CD4-positive, alpha-beta memory T cell (primary cell): ENCODE measurements around the gene EPHA1. TPM values are rescaled to one million over a fixed set of nuclear protein-coding genes. Genes with fewer than 3 reads are reported as not detected.

Experiments
- CTCF ChIA-PET: fragments of 350-600 bp; sonication (Branson Sonifier 250); formaldehyde crosslinking; loops from one replicate; lab custom pipeline; 2021; ENCODE audit warnings: inconsistent platforms; ENCODE audit not compliant: partially characterized antibody; lab: Charles Lee
- POLR2A ChIA-PET: fragments of 350-600 bp; sonication (Branson Sonifier 250); formaldehyde crosslinking; loops from one replicate; lab custom pipeline; 2021; ENCODE audit not compliant: partially characterized antibody; lab: Charles Lee
- DNase-seq, 5 donors: peaks; one replicate each; pipeline versions ENCODE4 v3.0.0 to v3.0.0-alpha.2; 2020 to 2022; ENCODE audit warnings: mixed read lengths in 1 of 5
- H3K27ac ChIP-seq: one replicate; pipeline ENCODE4 v1.7.0; 2013; ENCODE audit warnings: low read depth, low read length
- H3K27me3 ChIP-seq: 2 replicates; pipeline ENCODE4 v1.7.0; 2013; ENCODE audit warnings: mild to moderate bottlenecking, low read length, moderate library complexity; ENCODE audit not compliant: insufficient read depth
- H3K36me3 ChIP-seq: 2 replicates; pipeline ENCODE4 v1.7.0; 2013; ENCODE audit warnings: mild to moderate bottlenecking, low read length, moderate library complexity; ENCODE audit not compliant: insufficient read depth
- H3K4me1 ChIP-seq: 2 replicates; pipeline ENCODE4 v1.7.0; 2013; ENCODE audit warnings: mild to moderate bottlenecking, low read length, moderate library complexity; ENCODE audit not compliant: insufficient read depth
- H3K4me3 ChIP-seq, 2 donors: one replicate each; pipeline ENCODE4 v1.7.0; 2013; ENCODE audit warnings: low read length in 2 of 2, mild to moderate bottlenecking in 1 of 2
- H3K9me3 ChIP-seq, 2 donors: one replicate each; pipeline ENCODE4 v1.7.0; 2013; ENCODE audit warnings: low read length in 2 of 2, control low read depth in 1 of 2; ENCODE audit not compliant: control insufficient read depth in 1 of 2
- H3K27ac Mint-ChIP-seq, 7 donors: one replicate each; pipeline ENCODE4 v1.8.0; 2020 to 2021; ENCODE audit warnings: mixed read lengths in 7 of 7, mild to moderate bottlenecking in 6 of 7, inconsistent platforms in 3 of 7, moderate library complexity in 3 of 7
- H3K27me3 Mint-ChIP-seq, 2 donors: one replicate each; pipeline ENCODE4 v1.8.0; 2020 to 2021; ENCODE audit warnings: mixed read lengths in 2 of 2
- H3K36me3 Mint-ChIP-seq, 2 donors: one replicate each; pipeline ENCODE4 v1.8.0; 2020 to 2021; ENCODE audit warnings: mixed read lengths in 2 of 2, inconsistent platforms in 1 of 2, mild to moderate bottlenecking in 1 of 2
- H3K4me1 Mint-ChIP-seq, 4 donors: one replicate each; pipeline ENCODE4 v1.8.0; 2020 to 2021; ENCODE audit warnings: mixed read lengths in 4 of 4, mild to moderate bottlenecking in 1 of 4
- H3K4me3 Mint-ChIP-seq, 8 donors: one replicate each; pipeline ENCODE4 v1.8.0; 2020 to 2021; ENCODE audit warnings: mixed read lengths in 8 of 8, mild to moderate bottlenecking in 7 of 8, moderate library complexity in 6 of 8, inconsistent platforms in 3 of 8
- H3K9me3 Mint-ChIP-seq, 8 donors: one replicate each; pipeline ENCODE4 v1.8.0; 2020 to 2021; ENCODE audit warnings: mixed read lengths in 8 of 8, mild to moderate bottlenecking in 5 of 8, inconsistent platforms in 3 of 8, moderate library complexity in 1 of 8
- intact Hi-C: fragments of 100-400 bp; cut with micrococcal nuclease; formaldehyde crosslinking; loops from one replicate; pipeline ENCODE4 v1.15.1; 2023
- polyA plus RNA-seq, 2 donors: library from polyadenylated mRNA; unstranded; fragments of 300-500 nt; fragmentation: Illumina TruSeq; gene quantifications; one replicate each; pipeline ENCODE4 v1.2.3, GENCODE V29; 2021
- total RNA-seq, 2 experiments: library from RNA; stranded (reverse); gene quantifications; one replicate each; pipeline ENCODE4 v1.2.3, GENCODE V29; 2021

The EPHA1 gene
- total and polyA plus RNA-seq, 4 experiments from 2014 or later = 4.2 to 34.4 (median 22.5) TPM

- Histone ChIP-seq H3K4me1 (peaks cover 8% of the 10 kb centered on the region), H3K36me3 (no peaks in the 10 kb centered on the region), H3K27ac (no peak overlapping the region), H3K4me3 (no peak overlapping the region), H3K9me3 (no peaks in the 10 kb centered on the region), H3K27me3 (peaks cover 27% of the 10 kb centered on the region)
- Mint-ChIP-seq H3K4me1 (peaks cover 9 to 16% (median 12%) of the 10 kb centered on the region in 4 donors), H3K9me3 (peaks cover 0 to 2% (median 0%) of the 10 kb centered on the region in 8 donors), H3K36me3 (no peaks in the 10 kb centered on the region), H3K27ac (peak overlapping the region in 4 of 7 donors; percentile 9 to 38 (median 16)), H3K27me3 (peaks cover 15 to 16% of the 10 kb centered on the region in 2 donors), H3K4me3 (peak overlapping the region in 7 of 8 donors; percentile 55 to 84 (median 77))
- intact Hi-C loops = loop anchor here (5.0 kb wide), 1 partner anchor 1624 kb away; the partner anchor contains the start of gene SSBP1
- ChIA-PET CTCF (interaction anchor here (0.6 to 1.4 kb wide), 7 partner anchors 11 to 120 kb away, joined by 3 to 4 read pairs (median 4); no protein-coding TSS in a partner anchor), POLR2A (interaction anchor here (1.5 to 2.1 kb wide), 4 partner anchors 11 to 19 kb away, joined by 4 to 10 read pairs (median 5); no protein-coding TSS in a partner anchor)
- no peak for DNase-seq
These were observed 47.7 kb downstream of the EPHA1 start for GRCh38 chr7:143360788-143361551.

GRCh38 chr7:143359771-143360353, 48.8 kb downstream of the EPHA1 start:
- H3K4me1 ChIP-seq = peaks cover 8% of the 10 kb centered on the region
- ChIA-PET POLR2A (interaction anchor here (1.5 to 2.1 kb wide), 4 partner anchors 12 to 20 kb away, joined by 4 to 10 read pairs (median 5); no protein-coding TSS in a partner anchor), CTCF (interaction anchor here (0.7 to 1.4 kb wide), 6 partner anchors 14 to 119 kb away, joined by 3 to 6 read pairs (median 4); no protein-coding TSS in a partner anchor)
- H3K36me3 Mint-ChIP-seq = no peaks in the 10 kb centered on the region
- no peak overlapping the region for H3K27ac ChIP-seq
- H3K27me3 Mint-ChIP-seq = peaks cover 12% of the 10 kb centered on the region in 2 donors
- H3K9me3 ChIP-seq = no peaks in the 10 kb centered on the region
- H3K4me3 ChIP-seq = no peak overlapping the region
- peaks cover 0 to 2% (median 0%) of the 10 kb centered on the region in 8 donors for H3K9me3 Mint-ChIP-seq
- peak overlapping the region in 2 of 7 donors; percentile 31 to 38 for H3K27ac Mint-ChIP-seq
- peak overlapping the region in 7 of 8 donors; percentile 23 to 84 (median 73) for H3K4me3 Mint-ChIP-seq
- intact Hi-C loops = loop anchor here (5.0 kb wide), 1 partner anchor 1623 kb away; the partner anchor contains the start of gene SSBP1
- DNase-seq = no peak
- no peaks in the 10 kb centered on the region for H3K36me3 ChIP-seq
- H3K27me3 ChIP-seq = peaks cover 19% of the 10 kb centered on the region
- peaks cover 9 to 16% (median 12%) of the 10 kb centered on the region in 4 donors for H3K4me1 Mint-ChIP-seq

- ChIA-PET CTCF (interaction anchor here (0.8 to 1.7 kb wide), 4 partner anchors 13 to 58 kb away, joined by 3 to 6 read pairs (median 4); no protein-coding TSS in a partner anchor), POLR2A (interaction anchor here (2.1 kb wide), 1 partner anchor 13 kb away, joined by 6 read pairs; no protein-coding TSS in a partner anchor)
- Histone ChIP-seq H3K9me3 (no peaks in the 10 kb centered on the region), H3K27me3 (peaks cover 7% of the 10 kb centered on the region), H3K4me3 (no peak overlapping the region), H3K27ac (no peak overlapping the region), H3K4me1 (peaks cover 8% of the 10 kb centered on the region), H3K36me3 (no peaks in the 10 kb centered on the region)
- Mint-ChIP-seq H3K27ac (no peak overlapping the region), H3K4me3 (no peak overlapping the region), H3K4me1 (peaks cover 9 to 12% (median 11%) of the 10 kb centered on the region in 4 donors), H3K27me3 (peaks cover 6 to 9% of the 10 kb centered on the region in 2 donors), H3K9me3 (peaks cover 0 to 2% (median 0%) of the 10 kb centered on the region in 8 donors), H3K36me3 (no peaks in the 10 kb centered on the region)
- intact Hi-C loops = no loop called here
- DNase-seq = no peak
These were observed 50.0 kb downstream of the EPHA1 start for GRCh38 chr7:143358626-143359025.

GRCh38 chr7:143356414-143357050, 52.1 kb downstream of the EPHA1 start:
- Histone ChIP-seq H3K4me1 (no peaks in the 10 kb centered on the region), H3K4me3 (no peak overlapping the region), H3K36me3 (no peaks in the 10 kb centered on the region), H3K27ac (no peak overlapping the region), H3K9me3 (no peaks in the 10 kb centered on the region), H3K27me3 (no peaks in the 10 kb centered on the region)
- Mint-ChIP-seq H3K4me3 (peak overlapping the region in 1 of 8 donors; percentile 46), H3K27me3 (peaks cover 0 to 3% of the 10 kb centered on the region in 2 donors), H3K9me3 (peaks cover 0 to 2% (median 0%) of the 10 kb centered on the region in 8 donors), H3K4me1 (peaks cover 3 to 5% (median 4%) of the 10 kb centered on the region in 4 donors), H3K36me3 (no peaks in the 10 kb centered on the region), H3K27ac (peak overlapping the region in 2 of 7 donors; percentile 28 to 76)
- POLR2A ChIA-PET = interaction anchor here (0.7 to 1.2 kb wide), 2 partner anchors 12 to 24 kb away, joined by 3 read pairs; no protein-coding TSS in a partner anchor
- no peak for DNase-seq
- CTCF ChIA-PET = interaction anchor here (1.4 to 1.7 kb wide), 2 partner anchors 11 to 116 kb away, joined by 6 to 8 read pairs; no protein-coding TSS in a partner anchor
- intact Hi-C loops = no loop called here

- Histone ChIP-seq H3K4me3 (no peak overlapping the region), H3K4me1 (no peaks in the 10 kb centered on the region), H3K27me3 (no peaks in the 10 kb centered on the region), H3K9me3 (no peaks in the 10 kb centered on the region), H3K27ac (no peak overlapping the region), H3K36me3 (no peaks in the 10 kb centered on the region)
- ChIA-PET CTCF (interaction anchor here (1.4 to 1.7 kb wide), 2 partner anchors 11 to 115 kb away, joined by 6 to 8 read pairs; no protein-coding TSS in a partner anchor), POLR2A (interaction anchor here (0.6 to 1.2 kb wide), 5 partner anchors 13 to 641 kb away, joined by 3 read pairs; no protein-coding TSS in a partner anchor)
- no peak for DNase-seq
- H3K4me1 Mint-ChIP-seq = peaks cover 3 to 5% (median 4%) of the 10 kb centered on the region in 4 donors
- H3K36me3 Mint-ChIP-seq = no peaks in the 10 kb centered on the region
- peaks cover 0 to 2% (median 0%) of the 10 kb centered on the region in 8 donors for H3K9me3 Mint-ChIP-seq
- H3K27me3 Mint-ChIP-seq = peaks cover 0 to 2% of the 10 kb centered on the region in 2 donors
- intact Hi-C loops = no loop called here
- H3K27ac Mint-ChIP-seq = peak overlapping the region in 1 of 7 donors; percentile 44
- no peak overlapping the region for H3K4me3 Mint-ChIP-seq
These were observed 52.9 kb downstream of the EPHA1 start for GRCh38 chr7:143355450-143356385.

- no peak overlapping the region for H3K4me3 ChIP-seq
- H3K36me3 ChIP-seq = no peaks in the 10 kb centered on the region
- Mint-ChIP-seq H3K4me3 (no peak overlapping the region), H3K9me3 (no peaks in the 10 kb centered on the region), H3K27me3 (no peaks in the 10 kb centered on the region), H3K4me1 (peaks cover 0 to 2% (median under 1%) of the 10 kb centered on the region in 4 donors), H3K27ac (no peak overlapping the region), H3K36me3 (no peaks in the 10 kb centered on the region)
- no peaks in the 10 kb centered on the region for H3K9me3 ChIP-seq
- POLR2A ChIA-PET = interaction anchor here (0.6 to 0.7 kb wide), 2 partner anchors 25 to 60 kb away, joined by 3 read pairs; no protein-coding TSS in a partner anchor
- intact Hi-C loops = no loop called here
- no peaks in the 10 kb centered on the region for H3K27me3 ChIP-seq
- no peaks in the 10 kb centered on the region for H3K4me1 ChIP-seq
- no peak for DNase-seq
- H3K27ac ChIP-seq = no peak overlapping the region
- CTCF ChIA-PET = interaction anchor here (1.4 to 1.7 kb wide), 2 partner anchors 10 to 115 kb away, joined by 6 to 8 read pairs; no protein-coding TSS in a partner anchor
These were observed 53.7 kb downstream of the EPHA1 start for GRCh38 chr7:143354965-143355364.
